HG03196 (cell line): ENCODE data around the gene IFT88.

Source experiments
- ATAC-seq: cut with Tn5 transposase; IDR thresholded peaks from one replicate; pipeline ENCODE4 v1.9.1; 2021; ENCODE audit not compliant: unreplicated experiment

The IFT88 gene

DNA sequence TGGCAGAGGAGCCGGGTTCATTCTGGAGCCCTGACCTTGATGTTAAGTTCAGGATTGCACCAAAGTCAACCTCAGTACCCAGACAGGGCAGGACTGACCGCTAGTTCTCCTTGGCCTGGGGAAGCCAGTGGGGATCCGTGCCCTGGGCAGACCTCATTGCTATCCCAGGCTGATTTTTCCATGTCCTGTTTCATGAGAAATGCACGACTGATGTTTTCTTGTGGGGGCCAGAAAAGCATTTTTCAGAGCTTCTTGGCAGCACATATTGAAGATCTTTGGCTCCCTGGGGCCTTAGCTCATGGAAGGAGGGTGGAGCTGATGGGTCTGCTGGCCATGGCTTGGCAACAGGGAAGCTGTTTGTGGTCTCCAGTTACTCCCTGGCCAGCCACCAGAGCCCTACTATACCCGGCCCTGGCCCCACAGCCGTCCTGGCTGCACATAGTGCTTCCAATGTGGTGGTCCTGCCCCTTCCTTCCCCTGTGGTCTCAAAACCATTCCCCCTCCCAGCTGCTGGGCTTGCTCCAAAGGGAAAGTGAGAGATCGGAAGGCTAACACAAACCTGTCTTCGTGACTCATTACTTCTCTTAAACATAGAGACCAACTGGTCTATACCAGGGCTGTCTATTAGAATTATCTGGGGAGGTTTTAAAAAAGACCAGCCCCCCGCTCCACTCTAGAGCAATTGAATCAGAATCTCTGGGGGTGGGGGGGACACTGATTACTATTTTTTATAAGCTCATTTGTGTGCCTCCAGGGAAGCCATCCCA lies 147.8 kb downstream of the IFT88 start:
- ATAC-seq, result no peak

DNA sequence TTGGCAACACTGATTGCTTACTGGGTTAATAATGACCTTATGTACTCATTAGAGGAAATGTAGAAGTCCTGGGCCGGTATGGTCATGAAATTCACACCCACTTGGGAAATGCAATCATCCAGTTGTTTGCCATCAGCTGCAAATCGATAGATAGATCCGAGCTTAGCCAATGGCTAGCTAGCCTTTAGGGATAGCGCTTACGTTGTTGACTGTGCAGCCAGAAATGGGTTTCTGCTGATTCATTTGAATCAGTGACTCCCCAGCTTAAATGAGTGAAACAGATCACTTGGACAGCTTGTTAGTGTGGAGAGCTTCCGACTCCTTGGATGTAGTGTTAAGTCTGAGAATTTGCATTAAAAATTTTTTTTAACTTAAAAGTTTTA lies 148.4 kb downstream of the IFT88 start:
- no peak for ATAC-seq

DNA sequence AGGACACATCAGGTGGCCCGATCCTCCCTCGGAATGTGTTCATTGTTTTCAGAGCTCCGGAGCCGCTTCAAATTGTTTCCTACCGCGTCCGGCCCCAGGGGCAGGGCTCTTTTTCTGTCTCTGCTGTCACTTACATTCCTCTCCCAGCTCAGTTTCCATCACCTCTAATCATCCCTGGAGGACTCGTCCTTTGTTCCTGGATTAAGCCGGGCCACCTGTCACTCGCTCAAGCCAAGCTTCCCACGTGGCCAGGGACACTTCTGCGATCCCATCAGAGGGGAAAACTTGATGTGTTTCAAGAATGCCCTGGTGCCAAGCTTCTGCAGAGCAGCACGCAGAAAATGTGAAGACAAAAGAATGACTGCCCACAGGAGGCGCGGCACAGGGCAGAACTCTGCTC lies 150.0 kb downstream of the IFT88 start:
- no peak for ATAC-seq

DNA sequence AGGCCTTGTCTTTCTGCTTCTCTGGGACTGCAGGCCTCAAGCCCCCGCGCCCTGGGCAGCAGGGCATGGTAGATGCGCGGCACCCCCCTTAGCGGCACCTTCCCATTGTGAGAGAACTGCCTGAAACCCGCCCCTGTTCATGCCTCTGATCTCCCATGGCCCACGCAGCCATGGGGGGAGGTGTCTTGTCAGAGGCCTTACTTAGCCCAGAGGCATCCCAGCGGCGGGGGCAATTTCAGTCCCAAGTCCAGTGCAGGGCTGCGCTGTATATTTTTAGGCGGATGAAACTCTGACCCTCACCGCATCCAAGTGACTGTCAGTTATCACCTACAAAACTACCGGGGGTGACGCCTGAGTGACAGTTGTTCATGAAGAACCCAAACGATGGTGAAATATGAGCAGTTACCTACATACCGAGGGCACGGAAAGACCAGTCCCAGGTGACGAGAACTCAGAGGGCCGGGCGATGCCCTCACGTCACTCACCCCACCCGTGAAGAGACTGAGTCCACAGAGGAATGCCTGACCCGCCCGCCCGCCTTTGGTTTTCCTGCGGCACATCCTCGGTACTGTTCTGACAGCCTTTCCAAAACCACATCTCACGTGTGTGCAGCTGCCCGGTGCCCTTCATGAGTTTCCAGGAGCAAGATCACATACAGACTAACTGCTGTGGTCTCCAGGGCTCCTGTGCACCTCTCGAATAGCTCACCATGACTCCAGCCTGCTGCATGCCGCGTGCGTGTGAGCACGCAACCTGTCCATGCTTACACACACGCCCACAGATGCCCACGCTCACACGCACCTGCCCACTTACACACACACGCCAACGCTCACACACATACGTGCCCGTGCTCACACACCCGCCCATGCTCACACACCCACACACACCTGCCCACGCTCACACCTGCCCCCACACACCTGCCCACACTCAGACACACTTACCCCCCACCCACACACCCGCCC lies 150.9 kb downstream of the IFT88 start:
- no peak for ATAC-seq

DNA sequence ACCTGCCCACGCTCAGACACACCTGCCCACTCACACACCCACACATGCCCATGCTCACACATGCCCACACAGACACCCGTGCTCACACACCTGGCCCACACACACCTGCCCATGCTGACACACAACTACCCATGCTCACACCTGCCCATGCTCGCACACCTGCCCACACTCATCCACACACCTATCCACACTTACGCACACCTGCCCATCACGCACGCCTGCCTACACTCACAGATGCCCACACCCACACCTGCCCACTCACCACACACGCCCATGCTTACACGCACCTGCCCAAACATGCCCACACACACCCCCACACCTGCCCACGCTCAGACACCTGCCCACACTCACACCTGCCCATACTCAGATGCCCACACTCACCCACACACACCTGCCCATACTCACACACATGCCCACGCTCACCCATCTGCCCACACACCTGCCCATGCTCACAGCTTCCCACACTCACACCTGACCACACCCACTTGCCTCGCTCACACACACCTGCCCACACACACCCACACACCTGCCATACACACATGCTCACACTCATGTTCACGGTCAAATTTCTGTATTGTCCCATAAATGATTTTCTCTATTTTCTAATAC lies 152.1 kb downstream of the IFT88 start:
- ATAC-seq, result no peak

DNA sequence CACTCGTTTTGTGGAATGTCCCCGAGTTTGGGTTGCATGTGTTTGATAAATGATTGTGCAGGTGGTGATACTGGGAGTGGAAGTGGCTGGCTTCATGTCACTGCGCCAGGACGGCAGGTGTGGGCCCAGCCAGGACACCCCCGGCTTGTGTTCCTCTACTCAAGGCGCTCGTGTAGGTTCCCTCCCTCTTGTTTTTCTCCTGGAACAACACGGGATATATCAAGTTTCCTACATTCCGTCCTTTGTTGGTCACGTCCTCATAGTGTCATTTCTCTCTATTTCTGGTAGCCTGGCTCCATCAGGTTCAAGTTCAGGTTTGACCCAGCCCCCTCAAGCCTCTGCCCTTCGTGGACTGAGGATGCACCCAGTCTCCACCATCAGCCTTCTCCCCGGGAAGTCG lies 152.8 kb downstream of the IFT88 start:
- ATAC-seq, result no peak

DNA sequence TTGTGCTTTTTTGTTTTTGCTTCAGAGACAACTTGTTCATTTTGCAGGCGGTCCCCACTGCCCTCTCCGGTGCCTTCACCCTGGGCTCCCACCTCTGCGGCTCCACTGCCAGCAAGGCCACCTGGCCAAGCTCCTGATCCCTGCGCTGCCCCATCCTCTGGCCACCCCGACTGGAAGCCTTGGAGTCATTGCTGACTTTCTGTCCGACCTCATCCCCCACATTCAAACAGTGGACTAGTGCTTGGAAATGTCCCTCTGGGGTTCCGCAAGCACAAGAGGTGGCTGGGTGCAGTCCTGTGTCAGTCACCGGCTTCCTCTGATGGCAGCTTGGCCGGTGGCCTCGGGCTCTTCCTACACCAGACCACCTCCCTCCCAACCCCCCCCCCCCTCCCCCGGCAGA lies 153.5 kb downstream of the IFT88 start:
- no peak for ATAC-seq

DNA sequence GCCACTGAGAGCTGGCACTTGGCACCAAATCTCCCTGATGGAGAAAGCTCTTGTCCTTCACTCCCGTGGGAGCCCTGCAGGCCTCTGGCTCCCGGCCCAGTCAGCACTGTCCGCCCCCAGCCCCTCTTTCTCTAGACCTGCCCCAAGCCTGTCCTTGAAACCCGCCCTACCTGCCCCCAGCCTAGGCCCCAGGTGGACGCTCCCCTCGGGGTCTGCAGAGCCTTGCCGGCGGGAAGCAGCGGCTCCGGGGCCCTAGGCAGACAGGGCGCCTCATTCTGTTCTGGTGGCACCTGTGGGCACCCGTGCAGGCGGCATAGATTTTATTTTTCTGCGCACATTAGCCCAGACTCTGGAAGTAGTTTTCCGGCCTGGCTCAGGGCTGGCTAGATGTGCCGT lies 154.1 kb downstream of the IFT88 start:
- ATAC-seq, result no peak

DNA sequence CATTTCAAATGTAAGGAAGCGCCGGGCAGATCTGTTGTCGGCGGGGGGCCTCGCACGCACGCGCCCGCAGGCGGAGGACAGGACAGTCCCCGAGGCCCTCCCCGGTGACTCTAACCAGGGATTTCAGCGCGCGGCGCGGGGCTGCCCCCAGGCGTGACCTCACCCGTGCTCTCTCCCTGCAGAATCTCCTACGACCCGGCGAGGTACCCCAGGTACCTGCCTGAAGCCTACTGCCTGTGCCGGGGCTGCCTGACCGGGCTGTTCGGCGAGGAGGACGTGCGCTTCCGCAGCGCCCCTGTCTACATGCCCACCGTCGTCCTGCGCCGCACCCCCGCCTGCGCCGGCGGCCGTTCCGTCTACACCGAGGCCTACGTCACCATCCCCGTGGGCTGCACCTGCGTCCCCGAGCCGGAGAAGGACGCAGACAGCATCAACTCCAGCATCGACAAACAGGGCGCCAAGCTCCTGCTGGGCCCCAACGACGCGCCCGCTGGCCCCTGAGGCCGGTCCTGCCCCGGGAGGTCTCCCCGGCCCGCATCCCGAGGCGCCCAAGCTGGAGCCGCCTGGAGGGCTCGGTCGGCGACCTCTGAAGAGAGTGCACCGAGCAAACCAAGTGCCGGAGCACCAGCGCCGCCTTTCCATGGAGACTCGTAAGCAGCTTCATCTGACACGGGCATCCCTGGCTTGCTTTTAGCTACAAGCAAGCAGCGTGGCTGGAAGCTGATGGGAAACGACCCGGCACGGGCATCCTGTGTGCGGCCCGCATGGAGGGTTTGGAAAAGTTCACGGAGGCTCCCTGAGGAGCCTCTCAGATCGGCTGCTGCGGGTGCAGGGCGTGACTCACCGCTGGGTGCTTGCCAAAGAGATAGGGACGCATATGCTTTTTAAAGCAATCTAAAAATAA lies 154.7 kb downstream of the IFT88 start:
- no peak for ATAC-seq

DNA sequence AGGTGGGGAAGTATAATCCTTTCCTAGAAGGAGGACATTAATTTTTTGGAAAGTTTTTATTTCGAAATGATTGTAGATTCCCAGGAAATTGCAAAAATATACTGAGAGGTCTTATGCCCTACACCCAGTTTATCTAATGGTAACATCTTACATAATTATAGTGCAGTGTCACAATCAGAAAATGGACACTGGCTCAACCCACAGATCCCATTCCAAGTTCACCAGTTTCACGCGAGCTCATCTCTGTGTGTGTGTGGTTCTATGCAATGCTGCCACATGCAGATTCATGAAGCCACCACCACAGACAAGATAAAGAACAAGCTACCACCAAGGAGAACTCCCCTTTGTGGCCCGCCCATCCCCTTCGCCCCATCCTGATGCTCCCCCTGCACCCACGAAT lies 160.9 kb downstream of the IFT88 start:
- ATAC-seq, result no peak

DNA sequence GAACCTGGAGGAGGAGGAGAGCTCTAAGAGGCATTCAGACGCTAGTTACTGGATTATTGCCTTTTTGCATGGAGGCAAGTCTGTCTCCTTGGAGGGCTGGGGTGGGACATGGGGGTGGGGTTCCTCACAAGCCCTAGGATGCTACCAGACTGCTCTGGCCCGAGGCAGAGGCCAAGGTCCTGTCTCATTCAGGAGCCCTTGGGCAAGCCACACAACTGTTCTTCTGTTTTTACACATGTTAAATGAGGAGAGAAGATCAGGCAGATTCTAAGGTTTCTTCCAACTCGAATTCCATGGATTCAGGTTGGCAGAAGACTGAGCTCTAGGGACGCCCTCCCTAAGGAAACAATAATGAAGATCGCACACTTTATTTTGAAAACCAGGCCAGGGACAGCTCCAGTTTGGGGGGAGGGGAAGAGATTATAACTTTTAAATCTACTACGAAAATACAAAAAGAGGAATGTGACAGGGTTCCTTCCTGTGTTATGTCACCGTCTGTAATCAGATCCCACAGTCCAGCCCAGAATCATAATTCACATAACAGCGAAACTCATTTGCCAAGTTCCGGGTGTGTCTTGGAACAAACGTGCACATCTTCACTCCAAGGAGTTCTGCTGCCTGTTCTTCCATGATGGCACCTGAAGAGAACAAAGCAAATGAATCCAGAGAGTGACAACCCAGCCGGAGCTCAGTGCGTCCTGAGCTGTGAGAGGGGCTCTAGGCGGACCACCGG lies 161.8 kb downstream of the IFT88 start:
- no peak for ATAC-seq

DNA sequence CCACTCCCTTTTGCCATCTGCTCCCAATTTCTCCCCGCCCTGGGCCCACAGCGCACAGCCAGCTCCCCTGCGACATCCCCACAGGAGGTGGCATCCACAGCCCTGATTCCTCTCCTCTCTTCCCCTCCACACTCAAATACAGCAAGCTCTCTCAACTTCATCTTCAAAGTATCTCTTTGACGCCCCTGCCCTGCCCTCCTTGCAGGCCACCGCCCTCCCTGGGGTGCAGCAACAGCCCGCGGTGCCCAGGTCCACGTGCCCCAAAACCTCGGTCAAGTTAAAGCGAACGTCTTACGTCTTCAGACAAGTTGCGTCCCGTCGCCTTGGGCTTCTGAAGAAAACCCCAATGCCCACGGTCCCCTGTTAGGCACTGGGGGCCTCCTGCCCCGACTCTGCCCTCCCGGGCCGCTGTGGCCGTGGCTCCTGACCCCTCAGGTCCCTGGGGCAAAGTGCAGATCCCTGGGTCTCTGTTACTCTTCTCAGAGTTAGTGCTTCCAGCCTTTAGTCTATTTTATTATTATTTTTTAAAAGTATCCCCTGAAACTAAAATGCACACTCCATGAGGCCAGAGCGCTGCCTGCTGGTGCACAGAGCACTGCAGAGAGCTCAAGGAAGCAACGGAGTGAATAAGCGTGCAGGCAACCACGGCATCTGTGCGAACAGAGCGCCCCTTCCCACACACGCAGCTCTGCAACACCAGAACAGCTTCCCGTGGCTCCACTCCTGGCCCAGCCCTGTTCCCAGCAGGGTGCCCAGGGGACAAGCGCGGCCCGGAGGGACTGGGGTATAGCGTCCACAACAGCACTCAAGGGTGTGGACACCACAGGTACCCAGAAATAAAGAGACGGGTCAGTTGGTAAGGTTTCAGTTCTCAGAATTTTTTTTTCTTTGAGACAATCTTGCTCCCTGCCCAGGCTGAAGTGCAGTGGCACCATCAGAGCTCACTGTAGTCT lies 163.0 kb downstream of the IFT88 start:
- ATAC-seq, result no peak

DNA sequence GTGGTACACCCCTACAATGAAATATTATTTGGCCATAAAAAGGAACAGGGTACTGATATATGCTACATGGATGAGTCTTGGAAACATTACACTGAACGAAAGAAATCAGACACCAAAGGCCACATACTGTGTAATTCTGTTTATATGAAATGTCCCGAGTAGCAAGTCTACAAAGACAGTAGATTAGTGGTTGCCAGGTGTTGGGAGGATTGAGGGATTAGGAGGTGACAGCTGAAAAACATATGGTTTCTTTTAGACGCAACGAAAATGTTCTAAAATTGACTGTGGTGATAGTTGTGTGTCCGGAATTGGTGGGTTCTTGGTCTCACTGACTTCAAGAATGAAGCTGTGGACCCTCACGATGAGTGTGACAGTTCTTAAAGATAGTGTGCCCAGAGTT lies 171.7 kb downstream of the IFT88 start:
- ATAC-seq, result no peak

DNA sequence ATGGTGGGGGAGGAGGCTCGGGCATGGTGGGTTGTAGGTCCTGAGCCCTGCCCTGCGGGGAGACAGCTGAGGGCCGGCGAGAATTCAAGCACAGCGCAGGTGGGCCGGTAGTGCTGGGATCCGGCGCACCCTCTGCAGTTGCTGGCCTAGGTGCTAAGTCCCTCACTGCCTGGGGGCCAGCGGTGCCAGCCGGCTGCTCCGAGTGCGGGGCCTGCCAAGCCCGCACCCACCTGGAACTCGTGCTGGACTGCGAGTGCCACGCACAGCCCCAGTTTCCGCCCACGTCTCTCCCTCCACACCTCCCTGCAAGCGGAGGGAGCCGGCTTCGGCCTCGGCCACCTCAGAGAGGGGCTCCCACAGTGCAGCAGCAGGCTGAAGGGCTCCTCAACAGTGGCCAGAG lies 173.1 kb downstream of the IFT88 start:
- no peak for ATAC-seq
